HEK293 (cell line): Measurements from ENCODE around the gene JMJD6.

Experiments used
- IKZF3 ChIP-seq: fragments of 450-650 bp; IDR thresholded peaks from 2 replicates; pipeline ENCODE4 v1.5.0; 2018; ENCODE audit warnings: missing biosample characterization, mild to moderate bottlenecking, missing genetic modification characterization, moderate library complexity
- SALL2 ChIP-seq: fragments of 450-650 bp; formaldehyde crosslinking; IDR thresholded peaks from 2 replicates; pipeline ENCODE4 v1.5.0; 2017; ENCODE audit warnings: missing biosample characterization, mild to moderate bottlenecking, missing genetic modification characterization, borderline replicate concordance
- SP2 ChIP-seq: fragments of 450-650 bp; formaldehyde crosslinking; IDR thresholded peaks from 2 replicates; pipeline ENCODE4 v1.5.1; 2016; ENCODE audit warnings: missing biosample characterization, missing genetic modification characterization
- SP7 ChIP-seq: fragments of 450-650 bp; formaldehyde crosslinking; IDR thresholded peaks from 2 replicates; pipeline ENCODE4 v1.5.1; 2016; ENCODE audit warnings: missing biosample characterization, missing genetic modification characterization
- WT1 ChIP-seq: fragments of 450-650 bp; formaldehyde crosslinking; IDR thresholded peaks from 2 replicates; pipeline ENCODE4 v1.5.1; 2016; ENCODE audit warnings: missing biosample characterization, missing genetic modification characterization
- YY1 ChIP-seq: fragments of 450-650 bp; formaldehyde crosslinking; IDR thresholded peaks from 2 replicates; pipeline ENCODE4 v1.5.1; 2018; ENCODE audit warnings: missing biosample characterization, missing genetic modification characterization
- ZBTB21 ChIP-seq: fragments of 450-650 bp; formaldehyde crosslinking; IDR thresholded peaks from 2 replicates; pipeline ENCODE4 v1.5.1; 2017; ENCODE audit warnings: missing biosample characterization, missing genetic modification characterization
- ZBTB8A ChIP-seq: fragments of 450-650 bp; formaldehyde crosslinking; IDR thresholded peaks from 2 replicates; pipeline ENCODE4 v1.5.1; 2016; ENCODE audit warnings: missing biosample characterization, missing genetic modification characterization
- ZFP37 ChIP-seq: fragments of 450-650 bp; formaldehyde crosslinking; IDR thresholded peaks from 2 replicates; pipeline ENCODE4 v1.5.1; 2016; ENCODE audit warnings: missing biosample characterization, missing genetic modification characterization
- ZNF114 ChIP-seq: fragments of 450-650 bp; formaldehyde crosslinking; IDR thresholded peaks from 2 replicates; pipeline ENCODE4 v1.5.0; 2017; ENCODE audit warnings: missing biosample characterization, missing genetic modification characterization
- ZNF138 ChIP-seq: fragments of 450-650 bp; formaldehyde crosslinking; IDR thresholded peaks from 2 replicates; pipeline ENCODE4 v1.5.1; 2016; ENCODE audit warnings: missing biosample characterization, missing genetic modification characterization, borderline replicate concordance
- ZNF146 ChIP-seq: fragments of 450-650 bp; formaldehyde crosslinking; IDR thresholded peaks from 2 replicates; pipeline ENCODE4 v1.5.1; 2016; ENCODE audit warnings: missing biosample characterization, missing genetic modification characterization
- ZNF16 ChIP-seq: fragments of 450-650 bp; formaldehyde crosslinking; IDR thresholded peaks from 2 replicates; pipeline ENCODE4 v1.5.1; 2016; ENCODE audit warnings: low read depth, missing biosample characterization, missing genetic modification characterization
- ZNF23 ChIP-seq: fragments of 450-650 bp; formaldehyde crosslinking; IDR thresholded peaks from 2 replicates; pipeline ENCODE4 v1.5.1; 2016; ENCODE audit warnings: missing biosample characterization, missing genetic modification characterization, borderline replicate concordance
- ZNF394 ChIP-seq: fragments of 450-650 bp; formaldehyde crosslinking; IDR thresholded peaks from 2 replicates; pipeline ENCODE4 v1.5.1; 2016; ENCODE audit warnings: missing biosample characterization, missing genetic modification characterization, mild to moderate bottlenecking, moderate library complexity, borderline replicate concordance
- ZNF558 ChIP-seq: fragments of 450-650 bp; formaldehyde crosslinking; IDR thresholded peaks from 2 replicates; pipeline ENCODE4 v1.5.1; 2016; ENCODE audit warnings: missing biosample characterization, missing genetic modification characterization
- ZNF561 ChIP-seq: fragments of 450-650 bp; IDR thresholded peaks from 2 replicates; pipeline ENCODE4 v1.5.1; 2018; ENCODE audit warnings: missing biosample characterization, missing genetic modification characterization, borderline replicate concordance
- ZNF610 ChIP-seq: fragments of 450-650 bp; formaldehyde crosslinking; IDR thresholded peaks from 2 replicates; pipeline ENCODE4 v1.5.1; 2016; ENCODE audit warnings: missing biosample characterization, missing genetic modification characterization, borderline replicate concordance
- ZNF658 ChIP-seq: fragments of 450-650 bp; formaldehyde crosslinking; IDR thresholded peaks from 2 replicates; pipeline ENCODE4; 2016; ENCODE audit warnings: missing biosample characterization, missing genetic modification characterization
- ZNF785 ChIP-seq: fragments of 450-650 bp; formaldehyde crosslinking; IDR thresholded peaks from 2 replicates; pipeline ENCODE4 v1.5.1; 2016; ENCODE audit warnings: missing biosample characterization, missing genetic modification characterization
- ZNF837 ChIP-seq: fragments of 450-650 bp; formaldehyde crosslinking; IDR thresholded peaks from 2 replicates; pipeline ENCODE4 v1.5.1; 2016; ENCODE audit warnings: missing biosample characterization, missing genetic modification characterization
- ZSCAN30 ChIP-seq: fragments of 450-650 bp; IDR thresholded peaks from 2 replicates; pipeline ENCODE4 v1.5.1; 2018; ENCODE audit warnings: missing biosample characterization, mild to moderate bottlenecking, missing genetic modification characterization, moderate library complexity
- TF ChIP-seq, protein P1 (sequence below): fragments of 450-650 bp; IDR thresholded peaks from 2 replicates; pipeline ENCODE4 v1.5.1; 2018; ENCODE audit warnings: missing biosample characterization, missing genetic modification characterization
- TF ChIP-seq, protein P2 (sequence below): fragments of 450-650 bp; formaldehyde crosslinking; optimal IDR thresholded peaks from 2 replicates; pipeline ENCODE3; 2016; ENCODE audit warnings: missing biosample characterization, mild to moderate bottlenecking, missing genetic modification characterization
- TF ChIP-seq, protein P3 (sequence below): fragments of 450-650 bp; formaldehyde crosslinking; IDR thresholded peaks from 2 replicates; pipeline ENCODE4 v1.5.1; 2016; ENCODE audit warnings: missing biosample characterization, missing genetic modification characterization, borderline replicate concordance
- TF ChIP-seq, protein P4 (sequence below): fragments of 450-650 bp; formaldehyde crosslinking; IDR thresholded peaks from 2 replicates; pipeline ENCODE4 v1.5.1; 2016; ENCODE audit warnings: missing biosample characterization, missing genetic modification characterization

JMJD6 gene

DNA sequence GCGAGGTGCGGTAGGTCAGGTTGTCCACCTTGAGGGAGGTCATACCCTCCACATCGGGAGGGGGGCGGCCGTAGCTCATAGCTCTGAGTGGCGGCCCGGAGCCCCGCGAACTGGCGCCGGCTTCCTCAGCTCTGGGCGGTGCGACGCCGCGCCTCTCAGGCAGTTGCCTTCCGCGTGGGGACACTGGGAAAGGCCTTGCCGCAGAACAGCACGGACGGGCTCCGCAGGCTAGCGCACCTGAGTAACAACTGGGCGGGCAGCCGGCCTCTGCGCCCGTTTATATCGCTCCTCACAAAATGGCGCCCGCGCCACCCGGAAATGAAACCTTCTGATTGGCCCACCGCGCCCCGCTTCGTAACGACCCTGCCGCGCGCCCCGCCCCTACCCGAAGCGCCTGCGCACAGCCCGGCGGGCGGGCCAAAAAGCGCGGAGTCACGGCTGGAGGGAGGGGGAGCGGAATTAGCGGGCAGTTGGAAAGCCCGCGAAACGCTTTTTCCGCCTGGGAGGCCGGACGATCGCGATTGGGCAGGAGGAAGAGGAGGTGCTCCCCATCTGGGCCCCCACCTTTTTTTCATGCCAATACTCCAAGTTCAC lies 10.8 kb upstream of the JMJD6 start, which contains the start of gene SRSF2 (continued):
- TF ChIP-seq, protein P1, sequence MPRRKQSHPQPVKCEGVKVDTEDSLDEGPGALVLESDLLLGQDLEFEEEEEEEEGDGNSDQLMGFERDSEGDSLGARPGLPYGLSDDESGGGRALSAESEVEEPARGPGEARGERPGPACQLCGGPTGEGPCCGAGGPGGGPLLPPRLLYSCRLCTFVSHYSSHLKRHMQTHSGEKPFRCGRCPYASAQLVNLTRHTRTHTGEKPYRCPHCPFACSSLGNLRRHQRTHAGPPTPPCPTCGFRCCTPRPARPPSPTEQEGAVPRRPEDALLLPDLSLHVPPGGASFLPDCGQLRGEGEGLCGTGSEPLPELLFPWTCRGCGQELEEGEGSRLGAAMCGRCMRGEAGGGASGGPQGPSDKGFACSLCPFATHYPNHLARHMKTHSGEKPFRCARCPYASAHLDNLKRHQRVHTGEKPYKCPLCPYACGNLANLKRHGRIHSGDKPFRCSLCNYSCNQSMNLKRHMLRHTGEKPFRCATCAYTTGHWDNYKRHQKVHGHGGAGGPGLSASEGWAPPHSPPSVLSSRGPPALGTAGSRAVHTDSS (tag by site-specific recombination) = peak; percentile 83; the same call in 1 of the 2 replicates
- TF ChIP-seq ZBTB8A (tag by site-specific recombination) = peak; percentile 94
- TF ChIP-seq SP2 (tag by site-specific recombination) = peak; percentile 96
- TF ChIP-seq ZNF837 = peak; percentile 89; the same call in 1 of the 2 replicates
- 0 out of 2 replicates have a peak, but pooled peaks have one; percentile 4 for TF ChIP-seq ZNF138 (tag by site-specific recombination)
- TF ChIP-seq ZNF561 = peak; percentile 32; the same call in 1 of the 2 replicates
- TF ChIP-seq ZSCAN30 (tag by site-specific recombination) = peak; percentile 84
- TF ChIP-seq ZNF146 = peak; percentile 22; the same call in 1 of the 2 replicates
- no peak for TF ChIP-seq ZNF114 (tag by site-specific recombination)
- TF ChIP-seq IKZF3 = peak; percentile 87
- TF ChIP-seq ZNF658 (tag by site-specific recombination) = 0 out of 2 replicates have a peak, but pooled peaks have one; percentile 22
- peak; percentile 46 for TF ChIP-seq WT1
- TF ChIP-seq SALL2 (tag by site-specific recombination) = 0 out of 2 replicates have a peak, but pooled peaks have one; percentile 52
- peak; percentile 42; the same call in 1 of the 2 replicates for TF ChIP-seq SP7
- peak; percentile 73 for TF ChIP-seq ZNF394 (tag by site-specific recombination)
- peak; percentile 89 for TF ChIP-seq YY1
- TF ChIP-seq, protein P2, sequence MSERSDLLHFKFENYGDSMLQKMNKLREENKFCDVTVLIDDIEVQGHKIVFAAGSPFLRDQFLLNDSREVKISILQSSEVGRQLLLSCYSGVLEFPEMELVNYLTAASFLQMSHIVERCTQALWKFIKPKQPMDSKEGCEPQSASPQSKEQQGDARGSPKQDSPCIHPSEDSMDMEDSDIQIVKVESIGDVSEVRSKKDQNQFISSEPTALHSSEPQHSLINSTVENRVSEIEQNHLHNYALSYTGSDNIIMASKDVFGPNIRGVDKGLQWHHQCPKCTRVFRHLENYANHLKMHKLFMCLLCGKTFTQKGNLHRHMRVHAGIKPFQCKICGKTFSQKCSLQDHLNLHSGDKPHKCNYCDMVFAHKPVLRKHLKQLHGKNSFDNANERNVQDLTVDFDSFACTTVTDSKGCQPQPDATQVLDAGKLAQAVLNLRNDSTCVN = peak; percentile 76
- 0 out of 2 replicates have a peak, but pooled peaks have one; percentile 17 for TF ChIP-seq ZNF610 (tag by site-specific recombination)
- TF ChIP-seq ZNF558 = 0 out of 2 replicates have a peak, but pooled peaks have one; percentile 25
- peak; percentile 65; the same call in 1 of the 2 replicates for TF ChIP-seq ZNF23
- TF ChIP-seq ZNF785 = peak; percentile 65; the same call in 1 of the 2 replicates
- peak; percentile 51; the same call in 1 of the 2 replicates for TF ChIP-seq ZNF16 (tag by site-specific recombination)
- TF ChIP-seq, protein P3, sequence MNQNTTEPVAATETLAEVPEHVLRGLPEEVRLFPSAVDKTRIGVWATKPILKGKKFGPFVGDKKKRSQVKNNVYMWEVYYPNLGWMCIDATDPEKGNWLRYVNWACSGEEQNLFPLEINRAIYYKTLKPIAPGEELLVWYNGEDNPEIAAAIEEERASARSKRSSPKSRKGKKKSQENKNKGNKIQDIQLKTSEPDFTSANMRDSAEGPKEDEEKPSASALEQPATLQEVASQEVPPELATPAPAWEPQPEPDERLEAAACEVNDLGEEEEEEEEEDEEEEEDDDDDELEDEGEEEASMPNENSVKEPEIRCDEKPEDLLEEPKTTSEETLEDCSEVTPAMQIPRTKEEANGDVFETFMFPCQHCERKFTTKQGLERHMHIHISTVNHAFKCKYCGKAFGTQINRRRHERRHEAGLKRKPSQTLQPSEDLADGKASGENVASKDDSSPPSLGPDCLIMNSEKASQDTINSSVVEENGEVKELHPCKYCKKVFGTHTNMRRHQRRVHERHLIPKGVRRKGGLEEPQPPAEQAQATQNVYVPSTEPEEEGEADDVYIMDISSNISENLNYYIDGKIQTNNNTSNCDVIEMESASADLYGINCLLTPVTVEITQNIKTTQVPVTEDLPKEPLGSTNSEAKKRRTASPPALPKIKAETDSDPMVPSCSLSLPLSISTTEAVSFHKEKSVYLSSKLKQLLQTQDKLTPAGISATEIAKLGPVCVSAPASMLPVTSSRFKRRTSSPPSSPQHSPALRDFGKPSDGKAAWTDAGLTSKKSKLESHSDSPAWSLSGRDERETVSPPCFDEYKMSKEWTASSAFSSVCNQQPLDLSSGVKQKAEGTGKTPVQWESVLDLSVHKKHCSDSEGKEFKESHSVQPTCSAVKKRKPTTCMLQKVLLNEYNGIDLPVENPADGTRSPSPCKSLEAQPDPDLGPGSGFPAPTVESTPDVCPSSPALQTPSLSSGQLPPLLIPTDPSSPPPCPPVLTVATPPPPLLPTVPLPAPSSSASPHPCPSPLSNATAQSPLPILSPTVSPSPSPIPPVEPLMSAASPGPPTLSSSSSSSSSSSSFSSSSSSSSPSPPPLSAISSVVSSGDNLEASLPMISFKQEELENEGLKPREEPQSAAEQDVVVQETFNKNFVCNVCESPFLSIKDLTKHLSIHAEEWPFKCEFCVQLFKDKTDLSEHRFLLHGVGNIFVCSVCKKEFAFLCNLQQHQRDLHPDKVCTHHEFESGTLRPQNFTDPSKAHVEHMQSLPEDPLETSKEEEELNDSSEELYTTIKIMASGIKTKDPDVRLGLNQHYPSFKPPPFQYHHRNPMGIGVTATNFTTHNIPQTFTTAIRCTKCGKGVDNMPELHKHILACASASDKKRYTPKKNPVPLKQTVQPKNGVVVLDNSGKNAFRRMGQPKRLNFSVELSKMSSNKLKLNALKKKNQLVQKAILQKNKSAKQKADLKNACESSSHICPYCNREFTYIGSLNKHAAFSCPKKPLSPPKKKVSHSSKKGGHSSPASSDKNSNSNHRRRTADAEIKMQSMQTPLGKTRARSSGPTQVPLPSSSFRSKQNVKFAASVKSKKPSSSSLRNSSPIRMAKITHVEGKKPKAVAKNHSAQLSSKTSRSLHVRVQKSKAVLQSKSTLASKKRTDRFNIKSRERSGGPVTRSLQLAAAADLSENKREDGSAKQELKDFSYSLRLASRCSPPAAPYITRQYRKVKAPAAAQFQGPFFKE (tag by site-specific recombination) = no peak
- TF ChIP-seq ZFP37 (tag by site-specific recombination) = peak; percentile 98
- peak; percentile 42 for TF ChIP-seq ZBTB21
- TF ChIP-seq, protein P4, sequence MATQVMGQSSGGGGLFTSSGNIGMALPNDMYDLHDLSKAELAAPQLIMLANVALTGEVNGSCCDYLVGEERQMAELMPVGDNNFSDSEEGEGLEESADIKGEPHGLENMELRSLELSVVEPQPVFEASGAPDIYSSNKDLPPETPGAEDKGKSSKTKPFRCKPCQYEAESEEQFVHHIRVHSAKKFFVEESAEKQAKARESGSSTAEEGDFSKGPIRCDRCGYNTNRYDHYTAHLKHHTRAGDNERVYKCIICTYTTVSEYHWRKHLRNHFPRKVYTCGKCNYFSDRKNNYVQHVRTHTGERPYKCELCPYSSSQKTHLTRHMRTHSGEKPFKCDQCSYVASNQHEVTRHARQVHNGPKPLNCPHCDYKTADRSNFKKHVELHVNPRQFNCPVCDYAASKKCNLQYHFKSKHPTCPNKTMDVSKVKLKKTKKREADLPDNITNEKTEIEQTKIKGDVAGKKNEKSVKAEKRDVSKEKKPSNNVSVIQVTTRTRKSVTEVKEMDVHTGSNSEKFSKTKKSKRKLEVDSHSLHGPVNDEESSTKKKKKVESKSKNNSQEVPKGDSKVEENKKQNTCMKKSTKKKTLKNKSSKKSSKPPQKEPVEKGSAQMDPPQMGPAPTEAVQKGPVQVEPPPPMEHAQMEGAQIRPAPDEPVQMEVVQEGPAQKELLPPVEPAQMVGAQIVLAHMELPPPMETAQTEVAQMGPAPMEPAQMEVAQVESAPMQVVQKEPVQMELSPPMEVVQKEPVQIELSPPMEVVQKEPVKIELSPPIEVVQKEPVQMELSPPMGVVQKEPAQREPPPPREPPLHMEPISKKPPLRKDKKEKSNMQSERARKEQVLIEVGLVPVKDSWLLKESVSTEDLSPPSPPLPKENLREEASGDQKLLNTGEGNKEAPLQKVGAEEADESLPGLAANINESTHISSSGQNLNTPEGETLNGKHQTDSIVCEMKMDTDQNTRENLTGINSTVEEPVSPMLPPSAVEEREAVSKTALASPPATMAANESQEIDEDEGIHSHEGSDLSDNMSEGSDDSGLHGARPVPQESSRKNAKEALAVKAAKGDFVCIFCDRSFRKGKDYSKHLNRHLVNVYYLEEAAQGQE (tag by site-specific recombination) = peak; percentile 56; the same call in 1 of the 2 replicates
